PFSK-1 (cell line): ENCODE data around the gene TMEM170B.

Experiments used
- FOXP2 ChIP-seq: optimal IDR thresholded peaks from 2 replicates; pipeline ENCODE3; 2011; ENCODE audit warnings: borderline replicate concordance, control low read depth, inconsistent platforms; ENCODE audit not compliant: insufficient read depth; ENCODE audit errors: extremely low read length, extremely low read depth
- POLR2AphosphoS5 ChIP-seq: IDR thresholded peaks from 2 replicates; pipeline ENCODE4 v1.6.1; 2012; ENCODE audit warnings: low read depth, mild to moderate bottlenecking, control low read depth, low read length, moderate library complexity
- REST ChIP-seq, 2 experiments: IDR thresholded peaks; 2 replicates each; pipeline versions ENCODE4 v1.6.1 to v1.8.0; 2011 to 2012; ENCODE audit warnings: low read depth in 2 of 2, low read length in 2 of 2, control low read depth in 1 of 2, inconsistent platforms in 1 of 2, mild to moderate bottlenecking in 1 of 2, moderate library complexity in 1 of 2; ENCODE audit not compliant: insufficient read depth in 1 of 2
- SIN3A ChIP-seq: IDR thresholded peaks from 2 replicates; pipeline ENCODE4 v1.6.1; 2012; ENCODE audit warnings: mild to moderate bottlenecking, low read length, moderate library complexity, borderline replicate concordance; ENCODE audit not compliant: insufficient read depth
- TAF1 ChIP-seq: IDR thresholded peaks from 2 replicates; pipeline ENCODE4 v1.6.1; 2012; ENCODE audit warnings: low read length, control low read depth, borderline replicate concordance; ENCODE audit not compliant: insufficient read depth

TMEM170B gene

GRCh38 chr6:11497107-11497506 lies 40.4 kb upstream of the TMEM170B start:
- TF ChIP-seq REST (IDR thresholded peaks at IDR 0.05; ENCODE audit: insufficient read depth in 1 of 2, low read depth in 2 of 2, low read length in 2 of 2) (no peak), FOXP2 (no peak), TAF1 (no peak), SIN3A (no peak), POLR2AphosphoS5 (no peak)

- TF ChIP-seq POLR2AphosphoS5 (no peak), SIN3A (no peak), FOXP2 (no peak)
Observed at GRCh38 chr6:11497881-11498280, 39.7 kb upstream of the TMEM170B start.

GRCh38 chr6:11500008-11500407 lies 37.5 kb upstream of the TMEM170B start:
- TF ChIP-seq REST (IDR thresholded peaks at IDR 0.05; ENCODE audit: insufficient read depth in 1 of 2, low read depth in 2 of 2, low read length in 2 of 2) (no peak), SIN3A (no peak), TAF1 (no peak), POLR2AphosphoS5 (no peak), FOXP2 (no peak)

GRCh38 chr6:11509471-11509870 lies 28.1 kb upstream of the TMEM170B start:
- TF ChIP-seq REST (IDR thresholded peaks at IDR 0.05; ENCODE audit: insufficient read depth in 1 of 2, low read depth in 2 of 2, low read length in 2 of 2) (no peak), TAF1 (no peak), SIN3A (no peak), FOXP2 (no peak), POLR2AphosphoS5 (no peak)

- no peak for TF ChIP-seq TAF1
- no peak for TF ChIP-seq POLR2AphosphoS5
- TF ChIP-seq SIN3A = no peak
- no peak for TF ChIP-seq FOXP2
- TF ChIP-seq REST (IDR thresholded peaks at IDR 0.05; ENCODE audit: insufficient read depth in 1 of 2, low read depth in 2 of 2, low read length in 2 of 2) = no peak
Observed at GRCh38 chr6:11514672-11515071, 22.9 kb upstream of the TMEM170B start.
